Activated naive CD4-positive, alpha-beta T cell treated with anti-CD3 and anti-CD28 coated beads, Interleukin-2, amount 10 ng/mL, durations not matched to agents 7 days and 5 days (primary cell): ENCODE measurements around the gene CEP70.
"Not testable (repeated sequence)": the region's sequence is repeated elsewhere in the genome, so short reads cannot be mapped to it uniquely, and the experiment has no call there.

Experiments used
- CTCF ChIA-PET: fragments of 350-600 bp; sonication (Branson Sonifier 250); formaldehyde crosslinking; loops from one replicate; lab custom pipeline; 2021; ENCODE audit warnings: antibody characterized with exemption; lab: Charles Lee
- DNase-seq: peaks from one replicate; pipeline ENCODE4 v3.0.0-alpha.2; 2020
- H3K27ac Mint-ChIP-seq: one replicate; pipeline ENCODE4 v1.8.0; 2021; ENCODE audit warnings: mild to moderate bottlenecking, moderate library complexity, mixed read lengths
- H3K27me3 Mint-ChIP-seq: one replicate; pipeline ENCODE4 v1.8.0; 2021; ENCODE audit warnings: mild to moderate bottlenecking, mixed read lengths
- H3K36me3 Mint-ChIP-seq: one replicate; pipeline ENCODE4 v1.8.0; 2021; ENCODE audit warnings: mixed read lengths
- H3K4me1 Mint-ChIP-seq: one replicate; pipeline ENCODE4 v1.8.0; 2021; ENCODE audit warnings: mixed read lengths
- H3K4me3 Mint-ChIP-seq: one replicate; pipeline ENCODE4 v1.8.0; 2021; ENCODE audit warnings: mild to moderate bottlenecking, moderate library complexity, mixed read lengths
- H3K9me3 Mint-ChIP-seq: one replicate; pipeline ENCODE4 v1.8.0; 2021; ENCODE audit warnings: mixed read lengths

Gene CEP70

DNA sequence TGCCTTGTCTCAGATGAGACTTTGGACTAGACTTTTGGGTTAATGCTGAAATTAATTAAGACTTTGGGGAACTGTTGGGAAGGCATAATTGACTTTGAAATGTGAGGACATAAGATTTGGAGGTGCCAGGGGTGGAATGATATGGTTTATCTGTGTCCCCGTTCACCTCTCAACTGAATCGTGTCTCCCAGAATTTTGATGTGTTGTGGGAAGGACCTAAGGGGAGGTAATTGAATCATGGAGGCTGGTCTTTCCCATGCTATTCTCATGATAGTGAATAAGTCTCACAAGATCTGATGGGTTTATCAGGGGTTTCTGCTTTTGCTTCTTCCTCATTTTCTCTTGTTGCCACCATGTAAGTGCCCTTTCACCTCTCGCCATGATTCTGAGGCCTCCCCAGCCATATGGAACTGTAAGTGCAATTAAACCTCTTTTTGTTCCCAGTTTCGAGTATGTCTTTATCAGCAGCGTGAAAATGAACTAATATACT, 10.1 kb upstream of the CEP70 start:
- CTCF ChIA-PET, H3K27me3 Mint-ChIP-seq, H3K36me3 Mint-ChIP-seq, H3K27ac Mint-ChIP-seq, H3K4me1 Mint-ChIP-seq, H3K4me3 Mint-ChIP-seq, DNase-seq: not testable (repeated sequence)
- peaks cover 15% of the 10 kb centered on the region for H3K9me3 Mint-ChIP-seq

DNA sequence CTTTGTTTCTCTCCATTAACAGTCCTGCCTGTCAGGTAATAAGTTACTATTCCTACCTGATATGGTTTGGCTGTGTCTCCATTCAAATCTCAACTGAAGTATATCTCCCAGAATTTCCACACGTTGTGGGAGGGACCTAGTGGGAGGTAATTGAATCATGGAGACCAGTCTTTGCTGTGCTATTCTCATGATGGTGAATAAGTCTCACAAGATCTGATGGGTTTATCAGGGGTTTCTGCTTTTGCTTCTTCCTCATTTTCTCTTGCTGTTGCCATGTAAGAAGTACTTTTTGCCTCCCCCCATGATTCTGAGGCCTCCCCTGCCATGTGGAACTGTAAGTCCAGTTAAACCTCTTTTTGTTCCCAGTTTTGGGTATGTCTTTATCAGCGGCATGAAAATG, 7.6 kb upstream of the CEP70 start:
- H3K36me3 Mint-ChIP-seq, H3K27ac Mint-ChIP-seq, DNase-seq, H3K4me1 Mint-ChIP-seq, H3K4me3 Mint-ChIP-seq, CTCF ChIA-PET, H3K27me3 Mint-ChIP-seq: not testable (repeated sequence)
- H3K9me3 Mint-ChIP-seq, result peaks cover 21% of the 10 kb centered on the region

DNA sequence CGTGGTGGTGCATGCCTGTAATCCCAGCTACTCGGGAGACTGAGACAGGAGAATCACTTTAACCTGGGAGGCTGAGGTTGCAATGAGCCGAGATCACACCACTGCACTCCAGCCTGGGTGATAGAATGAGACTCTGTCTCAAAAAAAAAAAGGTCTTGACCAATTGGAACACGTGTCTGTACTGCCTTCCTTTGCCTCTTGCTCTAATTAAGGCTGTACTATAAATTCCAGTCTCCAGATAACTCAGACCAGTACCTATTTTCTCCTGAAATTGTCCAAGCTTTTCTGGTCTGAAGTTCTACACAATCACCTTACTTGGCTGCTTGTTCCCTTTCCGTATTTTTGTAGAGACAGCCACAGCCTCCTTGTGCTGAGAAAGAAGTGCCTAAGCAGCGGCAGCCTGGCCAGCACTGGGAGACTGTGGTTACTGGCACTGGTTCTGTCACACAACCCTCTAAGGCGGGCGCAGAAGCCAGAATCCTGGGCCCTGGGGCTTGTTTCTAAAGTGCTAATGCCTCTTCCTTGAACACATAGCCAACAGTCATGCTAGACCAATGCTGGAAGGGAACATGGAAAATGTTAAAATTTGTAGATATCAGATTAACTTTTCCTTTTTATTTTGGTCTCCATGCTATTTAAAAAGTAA, 6.2 kb upstream of the CEP70 start:
- no peak overlapping the region for H3K4me3 Mint-ChIP-seq
- H3K36me3 Mint-ChIP-seq, result peaks cover 10% of the 10 kb centered on the region
- CTCF ChIA-PET, result interaction anchor here (1.5 kb wide), 1 partner anchor 323 kb away, joined by 6 read pairs; no protein-coding TSS in a partner anchor
- H3K9me3 Mint-ChIP-seq, result peaks cover 21% of the 10 kb centered on the region
- DNase-seq, result no peak
- peaks cover 5% of the 10 kb centered on the region for H3K27me3 Mint-ChIP-seq
- H3K27ac Mint-ChIP-seq, result no peak overlapping the region
- peaks cover under 1% of the 10 kb centered on the region for H3K4me1 Mint-ChIP-seq

DNA sequence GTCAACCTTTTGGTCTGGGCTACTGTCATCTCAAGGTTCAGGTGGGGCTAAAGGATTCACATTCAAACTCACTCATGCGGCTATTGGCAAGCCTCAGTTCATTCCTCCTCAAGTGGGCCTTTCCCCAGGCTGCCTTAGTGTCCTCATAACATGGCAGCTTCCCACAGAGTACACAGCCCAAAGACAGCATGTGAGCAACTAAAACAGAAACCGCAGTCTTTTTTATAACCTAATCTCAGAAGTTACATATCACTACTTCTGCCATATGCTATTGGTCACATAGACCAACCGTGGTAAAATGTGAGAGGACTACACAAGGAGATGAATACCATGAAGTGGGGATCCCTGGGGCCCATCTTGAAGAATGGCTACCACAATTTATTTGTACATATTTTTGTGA, 4.5 kb upstream of the CEP70 start:
- H3K9me3 Mint-ChIP-seq, result peaks cover 15% of the 10 kb centered on the region
- CTCF ChIA-PET, result interaction anchor here (1.5 to 2.6 kb wide), 2 partner anchors 317 to 325 kb away, joined by 6 to 13 read pairs; no protein-coding TSS in a partner anchor
- H3K27me3 Mint-ChIP-seq, result peaks cover 5% of the 10 kb centered on the region

DNA sequence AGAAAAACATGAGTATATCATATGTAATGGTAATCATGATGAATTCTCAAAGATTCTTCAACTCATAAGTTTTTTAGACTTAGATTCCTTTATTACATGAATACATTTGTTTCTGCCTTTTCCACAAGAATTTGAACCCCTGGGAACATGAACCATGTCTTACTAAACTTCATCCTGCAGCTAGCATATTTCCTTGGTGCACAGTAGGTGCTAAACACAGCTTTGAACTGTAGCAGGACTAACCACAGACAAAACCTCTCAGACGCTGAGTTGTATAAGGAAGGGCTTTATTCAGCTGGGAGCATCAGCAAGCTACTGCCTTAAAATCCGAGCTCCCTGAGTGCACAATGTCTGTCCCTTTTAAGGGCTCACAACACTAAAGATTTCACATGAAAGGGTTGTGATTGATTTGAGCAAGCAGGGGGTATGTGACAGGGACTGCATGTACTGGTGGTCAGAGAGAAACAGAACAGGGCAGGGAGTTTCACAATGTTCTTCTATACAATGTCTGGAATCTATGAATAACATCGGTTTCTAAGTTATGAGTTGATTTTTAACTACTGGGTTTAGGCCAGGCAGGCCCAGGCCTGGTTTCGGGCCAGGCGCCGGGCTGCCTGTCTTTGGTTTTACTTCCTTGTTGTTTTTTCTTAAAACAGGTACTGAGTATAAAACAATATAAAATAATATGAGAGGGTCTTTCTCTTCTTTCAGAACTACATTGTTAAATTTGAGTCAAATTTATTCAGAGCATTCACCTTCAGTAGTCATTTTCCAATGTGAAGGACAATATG, 3.3 kb upstream of the CEP70 start:
- peaks cover 13% of the 10 kb centered on the region for H3K4me1 Mint-ChIP-seq
- not testable (repeated sequence) for H3K4me3 Mint-ChIP-seq, H3K27me3 Mint-ChIP-seq, H3K27ac Mint-ChIP-seq, DNase-seq, H3K36me3 Mint-ChIP-seq
- CTCF ChIA-PET, result interaction anchor here (2.6 kb wide), 1 partner anchor 319 kb away, joined by 13 read pairs; no protein-coding TSS in a partner anchor
- H3K9me3 Mint-ChIP-seq, result peaks cover 14% of the 10 kb centered on the region

More for the DNA sequence above, 4.5 kb upstream of the CEP70 start:
- Mint-ChIP-seq H3K27ac (no peak overlapping the region), H3K36me3 (peaks cover 6% of the 10 kb centered on the region), H3K4me3 (no peak overlapping the region), H3K4me1 (peaks cover 9% of the 10 kb centered on the region)
- no peak for DNase-seq

DNA sequence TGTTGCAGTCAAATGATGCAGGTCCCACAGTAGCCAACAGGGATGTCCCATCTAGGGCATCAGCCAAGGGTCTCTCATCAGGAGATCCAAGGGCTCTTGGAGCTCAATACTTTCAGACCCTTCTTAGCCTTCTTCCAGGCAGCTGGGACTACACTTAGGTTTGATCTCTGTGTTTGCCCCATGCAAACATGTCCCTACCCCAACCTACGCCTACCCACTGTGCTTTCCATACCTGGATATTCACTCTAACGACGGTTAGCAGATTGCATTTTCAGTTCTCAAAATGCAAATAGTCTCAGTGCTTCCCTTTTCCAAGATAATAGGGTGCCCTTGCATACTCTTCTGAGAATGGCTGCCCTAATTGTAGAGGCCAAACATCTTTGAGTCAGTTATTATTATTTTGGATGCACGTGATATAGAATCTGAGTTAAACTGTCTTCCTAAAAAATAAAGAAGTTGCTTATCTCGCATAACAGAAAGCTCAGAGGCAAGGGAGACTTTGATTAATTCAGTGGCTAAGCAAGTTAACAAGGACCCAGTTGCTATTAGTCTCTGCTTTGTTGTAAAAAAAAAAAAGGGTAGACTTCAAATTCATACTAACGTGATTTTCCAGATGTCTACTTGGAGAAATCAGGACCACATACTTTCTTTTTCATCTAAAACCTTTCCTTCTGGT, 1.0 kb upstream of the CEP70 start:
- DNase-seq, result no peak
- CTCF ChIA-PET, result interaction anchor here (0.7 to 6.7 kb wide), 18 partner anchors 8 to 415 kb away, joined by 3 to 112 read pairs (median 4); no protein-coding TSS in a partner anchor
- Mint-ChIP-seq H3K4me3 (peak overlapping the region; percentile 73), H3K27me3 (no peaks in the 10 kb centered on the region), H3K36me3 (peaks cover 4% of the 10 kb centered on the region), H3K4me1 (peaks cover 13% of the 10 kb centered on the region), H3K27ac (peak overlapping the region; percentile 93), H3K9me3 (peaks cover 6% of the 10 kb centered on the region)

DNA sequence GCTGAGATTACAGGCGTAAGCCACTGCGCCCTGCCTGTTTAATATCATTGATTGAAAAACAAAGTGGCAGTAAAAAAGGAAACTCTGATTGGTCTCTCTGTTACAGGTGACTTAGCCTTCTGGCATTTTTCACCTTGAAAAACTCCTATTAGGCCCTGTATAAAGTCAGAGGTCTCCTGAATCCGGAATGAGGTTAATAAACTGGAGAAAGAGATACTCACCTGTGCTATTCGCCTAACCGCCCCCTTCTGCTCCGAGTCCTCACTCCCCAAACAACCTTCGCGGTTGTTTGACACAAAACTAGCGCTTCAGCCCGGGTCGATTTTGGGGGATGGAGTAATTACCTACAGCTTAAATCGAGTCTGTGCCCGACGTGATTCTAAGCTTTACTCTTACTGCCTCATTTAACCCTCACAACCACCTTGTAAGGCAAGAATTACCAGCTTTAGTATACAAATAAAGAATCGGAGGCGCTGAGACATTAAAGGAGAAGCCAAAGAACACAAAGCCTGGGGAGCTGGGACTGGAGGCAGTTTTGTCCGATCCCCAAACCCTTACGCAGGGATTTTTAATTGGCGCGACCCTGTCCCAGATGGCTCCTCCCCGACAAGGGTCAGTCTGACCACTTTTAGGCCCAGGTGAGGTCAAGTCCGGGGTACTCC, 441 bp downstream of the CEP70 start:
- peak; percentile 33 for DNase-seq
- peak overlapping the region; percentile 73 for H3K4me3 Mint-ChIP-seq
- H3K36me3 Mint-ChIP-seq, result peaks cover 5% of the 10 kb centered on the region
- peaks cover 13% of the 10 kb centered on the region for H3K4me1 Mint-ChIP-seq
- H3K27ac Mint-ChIP-seq, result peak overlapping the region; percentile 93
- peaks cover 4% of the 10 kb centered on the region for H3K9me3 Mint-ChIP-seq
- CTCF ChIA-PET, result interaction anchor here (1.0 to 6.7 kb wide), 14 partner anchors 14 to 414 kb away, joined by 3 to 112 read pairs (median 5); no protein-coding TSS in a partner anchor
- H3K27me3 Mint-ChIP-seq, result no peaks in the 10 kb centered on the region

DNA sequence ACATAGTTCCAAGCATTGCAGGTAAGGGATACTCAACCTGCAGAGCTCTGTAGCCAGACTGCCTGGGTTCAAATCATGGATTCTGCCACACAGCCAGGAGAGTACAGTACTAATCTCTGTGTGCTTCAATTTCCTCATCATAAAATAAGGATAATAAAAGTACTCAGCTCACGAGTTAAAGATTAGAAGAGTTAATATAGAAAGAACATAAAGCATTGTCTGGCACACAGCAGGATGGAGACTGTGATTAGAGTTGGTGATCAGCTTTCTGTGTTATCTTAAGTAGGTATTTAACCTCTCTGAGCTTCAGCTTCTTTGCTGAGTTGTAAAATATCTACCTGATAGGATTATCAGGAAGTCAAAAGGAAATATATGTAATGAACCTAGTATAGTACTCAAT, 2.7 kb downstream of the CEP70 start:
- Mint-ChIP-seq H3K9me3 (no peaks in the 10 kb centered on the region), H3K4me1 (peaks cover 13% of the 10 kb centered on the region), H3K27ac (no peak overlapping the region), H3K36me3 (peaks cover 11% of the 10 kb centered on the region), H3K4me3 (no peak overlapping the region), H3K27me3 (no peaks in the 10 kb centered on the region)
- no peak for DNase-seq
- CTCF ChIA-PET, result interaction anchor here (0.6 to 6.7 kb wide), 6 partner anchors 60 to 345 kb away, joined by 3 to 112 read pairs (median 18); no protein-coding TSS in a partner anchor

DNA sequence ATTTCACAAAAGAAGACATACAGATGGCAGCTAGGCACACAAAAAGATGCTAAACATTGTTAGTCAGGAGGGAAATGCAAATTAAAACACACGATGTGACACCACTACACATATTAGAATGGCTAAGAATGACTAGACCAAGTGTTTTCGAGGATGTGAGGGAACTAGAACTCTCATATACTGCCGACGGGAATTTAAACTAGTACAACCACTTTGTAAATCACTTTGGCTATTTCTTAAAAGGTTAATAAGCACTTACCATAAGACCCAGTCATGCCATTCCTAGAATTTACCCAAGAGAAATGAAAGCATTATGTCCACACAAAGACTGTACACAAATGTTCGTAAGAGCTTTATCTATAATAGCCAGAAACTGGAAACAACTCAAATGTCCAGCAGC, 5.6 kb downstream of the CEP70 start:
- no peak overlapping the region for H3K27ac Mint-ChIP-seq
- no peak for DNase-seq
- H3K9me3 Mint-ChIP-seq, result no peaks in the 10 kb centered on the region
- no peaks in the 10 kb centered on the region for H3K27me3 Mint-ChIP-seq
- H3K4me1 Mint-ChIP-seq, result peaks cover 8% of the 10 kb centered on the region
- CTCF ChIA-PET, result interaction anchor here (1.0 kb wide), 1 partner anchor 166 kb away, joined by 3 read pairs; no protein-coding TSS in a partner anchor
- H3K36me3 Mint-ChIP-seq, result peaks cover 25% of the 10 kb centered on the region
- no peak overlapping the region for H3K4me3 Mint-ChIP-seq

DNA sequence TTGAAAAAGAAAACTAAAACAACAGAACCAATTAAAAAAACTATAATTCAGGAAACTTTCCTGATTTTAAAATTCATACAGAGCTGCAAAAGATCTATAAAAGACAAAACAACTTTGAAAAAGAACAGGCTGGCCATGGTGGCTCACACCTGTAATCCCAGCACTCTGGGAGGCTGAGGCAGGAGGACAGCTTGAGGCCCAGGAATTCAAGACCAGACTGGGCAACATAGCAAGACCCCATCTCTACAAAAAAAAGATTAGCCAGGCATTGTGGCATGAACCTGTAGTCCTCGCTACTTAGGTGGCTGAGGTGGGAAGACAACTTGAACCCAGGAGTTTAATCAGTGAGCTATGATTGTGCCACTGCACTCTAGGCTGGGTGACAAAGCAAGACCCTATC, 6.7 kb downstream of the CEP70 start:
- Mint-ChIP-seq H3K9me3 (no peaks in the 10 kb centered on the region), H3K4me3 (no peak overlapping the region), H3K27me3 (no peaks in the 10 kb centered on the region), H3K27ac (no peak overlapping the region), H3K36me3 (peaks cover 25% of the 10 kb centered on the region), H3K4me1 (peaks cover 5% of the 10 kb centered on the region)
- CTCF ChIA-PET, result no interaction called here
- no peak for DNase-seq

DNA sequence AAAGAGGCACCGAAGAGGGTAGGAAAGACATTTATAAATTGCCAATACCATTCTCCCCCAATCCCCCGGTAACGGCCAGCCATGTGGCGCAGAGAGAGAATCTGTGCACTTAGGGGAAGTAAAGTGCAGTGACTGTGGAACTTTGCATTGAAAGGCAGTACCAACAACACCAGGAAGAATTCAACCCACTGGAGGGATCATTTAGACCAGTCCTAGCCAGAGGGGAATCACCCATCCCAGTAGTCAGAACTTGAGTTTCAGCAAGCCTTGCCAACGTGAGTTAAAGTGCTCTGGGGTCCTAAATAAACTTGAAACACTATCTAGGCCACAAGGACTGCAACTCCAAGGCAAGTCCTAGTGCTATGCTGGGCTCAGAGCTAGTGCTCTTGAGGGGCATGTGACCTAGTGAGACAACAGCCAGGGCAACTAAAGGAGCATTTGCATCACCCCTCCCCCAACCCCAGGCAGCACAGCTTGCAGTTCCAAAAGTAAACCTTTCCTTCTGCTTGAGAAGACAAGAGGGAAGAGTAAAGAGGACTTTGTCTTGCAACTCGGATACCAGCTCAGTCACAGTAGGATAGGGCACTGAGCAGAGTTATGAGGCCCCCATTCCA, 15.0 kb downstream of the CEP70 start:
- peaks cover 42% of the 10 kb centered on the region for H3K4me1 Mint-ChIP-seq
- peaks cover 16% of the 10 kb centered on the region for H3K9me3 Mint-ChIP-seq
- DNase-seq, result no peak
- CTCF ChIA-PET, result interaction anchor here (1.3 kb wide), 1 partner anchor 15 kb away, joined by 5 read pairs; the partner anchor contains the start of gene CEP70
- H3K27ac Mint-ChIP-seq, result no peak overlapping the region
- H3K27me3 Mint-ChIP-seq, result no peaks in the 10 kb centered on the region
- no peak overlapping the region for H3K4me3 Mint-ChIP-seq
- peaks cover 37% of the 10 kb centered on the region for H3K36me3 Mint-ChIP-seq

DNA sequence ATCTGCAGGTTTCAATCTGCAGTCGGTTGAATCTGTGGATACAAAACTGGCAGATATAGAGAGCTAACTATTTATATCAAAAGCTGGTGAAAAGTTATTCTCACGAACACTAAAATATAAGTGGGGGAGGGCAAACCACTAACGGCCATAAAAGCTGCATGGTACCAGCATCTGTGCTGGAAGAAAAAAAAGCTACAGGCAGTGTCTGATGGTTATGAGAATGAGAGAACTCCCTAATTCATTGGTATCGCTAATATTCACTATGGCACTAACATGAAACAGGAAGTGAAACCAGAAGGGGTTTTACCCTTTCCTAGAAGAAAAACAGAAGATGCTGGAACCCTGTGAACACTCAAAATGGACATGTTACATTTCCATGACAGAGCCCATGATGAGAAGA, 15.9 kb downstream of the CEP70 start:
- Mint-ChIP-seq H3K4me1 (peaks cover 37% of the 10 kb centered on the region), H3K36me3 (peaks cover 42% of the 10 kb centered on the region), H3K4me3 (peak overlapping the region; percentile 6), H3K27me3 (no peaks in the 10 kb centered on the region), H3K9me3 (peaks cover 21% of the 10 kb centered on the region), H3K27ac (peak overlapping the region; percentile 46)
- no peak for DNase-seq
- CTCF ChIA-PET, result interaction anchor here (1.0 to 1.4 kb wide), 5 partner anchors 16 to 99 kb away, joined by 3 to 5 read pairs (median 3); partner anchors contain the start of genes CEP70 and FAIM

DNA sequence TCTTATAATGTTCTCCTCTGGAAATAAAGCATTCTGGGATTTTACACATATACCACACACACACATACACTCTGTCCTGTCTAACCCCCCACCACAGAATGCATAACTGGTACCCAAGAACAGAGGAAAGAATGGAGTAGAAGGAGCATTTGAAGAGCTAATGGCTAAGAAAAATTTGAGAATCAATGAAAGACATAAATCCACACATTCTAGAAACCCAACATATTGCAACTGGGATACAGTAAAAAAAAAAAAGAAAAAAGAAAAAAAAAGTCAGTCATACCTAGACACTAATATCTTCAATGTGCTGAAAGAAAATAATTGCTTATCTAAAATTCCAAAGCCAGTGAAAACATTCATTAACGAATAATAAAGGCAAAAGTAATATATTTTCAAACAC, 20.9 kb downstream of the CEP70 start:
- Mint-ChIP-seq H3K27me3 (no peaks in the 10 kb centered on the region), H3K4me3 (no peak overlapping the region), H3K27ac (no peak overlapping the region), H3K4me1 (peaks cover 28% of the 10 kb centered on the region), H3K9me3 (peaks cover 23% of the 10 kb centered on the region), H3K36me3 (peaks cover 56% of the 10 kb centered on the region)
- CTCF ChIA-PET, result no interaction called here
- no peak for DNase-seq
